Measurements from ENCODE around the gene NPB.

Gene NPB

DNA sequence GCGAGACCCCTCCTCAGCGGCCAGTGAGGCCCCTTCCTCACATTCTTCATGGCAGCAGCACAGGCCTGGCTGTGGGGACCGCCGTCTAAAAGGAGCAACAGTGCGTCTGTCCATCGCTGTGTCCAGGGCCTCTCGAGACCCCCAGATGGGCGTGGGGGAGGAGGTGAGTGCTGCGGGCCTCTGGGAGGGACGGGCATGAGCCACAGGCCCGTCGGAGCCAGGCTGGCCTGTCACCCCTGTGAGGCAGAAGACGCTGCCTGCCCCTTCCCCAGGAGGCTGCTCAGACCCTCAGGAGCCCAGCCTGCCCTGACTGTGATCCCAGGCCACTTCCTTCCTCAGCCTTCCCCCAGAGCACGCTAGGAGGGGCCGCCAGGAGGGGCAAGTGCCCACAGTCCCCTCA, 37.2 kb downstream of the NPB start:
- Histone ChIP-seq H3K4me3 (ENCODE audit: severe bottlenecking) (no peak overlapping the region), H3K27ac (ENCODE audit: poor library complexity, severe bottlenecking) (no peak overlapping the region), H3K9me3 (ENCODE audit: severe bottlenecking) (no peaks in the 10 kb centered on the region), H3K27me3 (ENCODE audit: insufficient read depth, poor library complexity, severe bottlenecking) (no peaks in the 10 kb centered on the region), H3K4me1 (ENCODE audit: insufficient read depth, poor library complexity, severe bottlenecking) (no peaks in the 10 kb centered on the region), H3K36me3 (ENCODE audit: low read depth) (peaks cover 15% of the 10 kb centered on the region)
- DNase-seq (ENCODE audit: low spot score), result no peak
- TF ChIP-seq, protein P1, sequence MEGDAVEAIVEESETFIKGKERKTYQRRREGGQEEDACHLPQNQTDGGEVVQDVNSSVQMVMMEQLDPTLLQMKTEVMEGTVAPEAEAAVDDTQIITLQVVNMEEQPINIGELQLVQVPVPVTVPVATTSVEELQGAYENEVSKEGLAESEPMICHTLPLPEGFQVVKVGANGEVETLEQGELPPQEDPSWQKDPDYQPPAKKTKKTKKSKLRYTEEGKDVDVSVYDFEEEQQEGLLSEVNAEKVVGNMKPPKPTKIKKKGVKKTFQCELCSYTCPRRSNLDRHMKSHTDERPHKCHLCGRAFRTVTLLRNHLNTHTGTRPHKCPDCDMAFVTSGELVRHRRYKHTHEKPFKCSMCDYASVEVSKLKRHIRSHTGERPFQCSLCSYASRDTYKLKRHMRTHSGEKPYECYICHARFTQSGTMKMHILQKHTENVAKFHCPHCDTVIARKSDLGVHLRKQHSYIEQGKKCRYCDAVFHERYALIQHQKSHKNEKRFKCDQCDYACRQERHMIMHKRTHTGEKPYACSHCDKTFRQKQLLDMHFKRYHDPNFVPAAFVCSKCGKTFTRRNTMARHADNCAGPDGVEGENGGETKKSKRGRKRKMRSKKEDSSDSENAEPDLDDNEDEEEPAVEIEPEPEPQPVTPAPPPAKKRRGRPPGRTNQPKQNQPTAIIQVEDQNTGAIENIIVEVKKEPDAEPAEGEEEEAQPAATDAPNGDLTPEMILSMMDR (IDR thresholded peaks at IDR 0.05; ENCODE audit: poor library complexity, severe bottlenecking), result no peak
- ATAC-seq (ENCODE audit: low read depth), result no peak

DNA sequence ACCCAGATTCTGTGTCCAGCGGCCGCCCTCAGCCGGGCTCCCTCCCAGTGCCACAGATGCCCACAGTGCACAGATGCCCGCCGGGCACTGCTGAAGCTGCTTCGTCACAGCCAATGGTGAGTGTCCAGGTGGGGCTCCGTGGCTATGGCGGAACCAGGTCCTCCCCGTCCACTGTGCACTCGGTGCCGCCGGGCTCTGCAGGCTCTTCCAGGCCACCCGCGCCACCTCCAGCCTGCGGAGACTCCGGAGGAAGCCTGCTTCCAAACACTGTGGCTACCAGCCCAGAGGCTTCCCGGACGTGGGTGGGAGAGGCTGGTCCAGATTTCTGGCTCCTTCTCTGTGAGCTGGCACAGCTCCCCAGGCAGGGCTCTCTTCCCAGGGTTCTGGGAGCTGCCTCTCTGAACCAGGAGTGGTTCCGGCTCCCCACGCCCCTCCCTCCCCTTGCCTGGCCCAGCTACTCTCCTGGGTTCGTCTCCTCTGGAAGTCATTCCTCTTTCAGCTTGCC, 37.9 kb downstream of the NPB start:
- no peaks in the 10 kb centered on the region for H3K4me1 ChIP-seq (ENCODE audit: insufficient read depth, poor library complexity, severe bottlenecking)
- no peaks in the 10 kb centered on the region for H3K27me3 ChIP-seq (ENCODE audit: insufficient read depth, poor library complexity, severe bottlenecking)
- H3K4me3 ChIP-seq (ENCODE audit: severe bottlenecking), result no peak overlapping the region
- TF ChIP-seq, protein P1 (IDR thresholded peaks at IDR 0.05; ENCODE audit: poor library complexity, severe bottlenecking), result no peak
- H3K27ac ChIP-seq (ENCODE audit: poor library complexity, severe bottlenecking), result no peak overlapping the region
- DNase-seq (ENCODE audit: low spot score) (no peak), ATAC-seq (ENCODE audit: low read depth) (no peak)
- no peaks in the 10 kb centered on the region for H3K9me3 ChIP-seq (ENCODE audit: severe bottlenecking)
- H3K36me3 ChIP-seq (ENCODE audit: low read depth), result peaks cover 9% of the 10 kb centered on the region

DNA sequence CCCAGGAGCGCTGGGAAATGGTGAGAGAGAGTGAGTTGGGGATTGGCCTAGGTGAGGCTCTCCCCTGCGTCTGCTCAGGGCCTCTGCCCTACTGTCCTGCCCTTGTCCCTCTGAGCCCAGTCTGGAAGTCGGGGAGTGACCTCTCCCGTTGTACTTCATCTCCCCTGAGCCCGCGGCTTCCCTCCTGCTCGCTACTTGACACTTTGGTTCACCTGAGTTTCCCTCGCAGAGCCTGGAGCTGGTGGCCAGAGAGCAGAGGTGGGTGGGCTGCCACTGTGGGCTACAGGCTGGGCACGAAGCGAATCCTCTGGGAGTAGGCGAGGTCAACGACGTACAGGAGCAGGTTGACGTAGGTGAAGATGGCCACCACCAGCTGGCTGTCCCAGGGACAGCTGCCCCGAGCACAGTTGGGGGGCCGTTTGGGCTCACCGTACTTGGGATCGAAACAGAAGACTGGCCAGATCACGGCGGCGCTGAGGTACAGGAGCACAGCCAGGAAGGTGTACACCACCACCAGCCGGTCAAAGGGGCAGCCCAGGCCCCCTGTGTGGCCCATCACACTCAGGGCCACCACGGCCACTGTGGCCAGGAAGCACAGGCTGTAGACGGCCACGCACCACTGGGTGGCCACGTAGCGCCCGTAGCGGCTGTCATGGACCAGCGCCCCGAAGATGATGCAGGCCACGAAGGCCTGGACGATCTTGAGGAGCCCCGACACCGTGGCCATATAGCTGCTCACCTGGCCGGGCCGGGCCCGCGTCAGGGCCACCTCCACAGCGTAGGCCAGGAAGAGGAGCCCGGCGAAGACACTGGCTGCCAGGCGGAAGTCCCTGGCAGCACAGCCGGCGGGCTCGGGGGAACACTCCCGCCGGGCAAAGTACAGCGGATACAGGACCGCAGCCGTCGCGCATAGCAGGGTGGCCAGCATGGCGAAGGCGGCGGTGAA, 38.8 kb downstream of the NPB start:
- DNase-seq (ENCODE audit: low spot score) (peak; percentile 70), ATAC-seq (ENCODE audit: low read depth) (no peak)
- H3K4me1 ChIP-seq (ENCODE audit: insufficient read depth, poor library complexity, severe bottlenecking), result no peaks in the 10 kb centered on the region
- no peaks in the 10 kb centered on the region for H3K9me3 ChIP-seq (ENCODE audit: severe bottlenecking)
- no peak overlapping the region for H3K27ac ChIP-seq (ENCODE audit: poor library complexity, severe bottlenecking)
- peaks cover 1% of the 10 kb centered on the region for H3K36me3 ChIP-seq (ENCODE audit: low read depth)
- TF ChIP-seq, protein P1 (IDR thresholded peaks at IDR 0.05; ENCODE audit: poor library complexity, severe bottlenecking), result no peak
- no peaks in the 10 kb centered on the region for H3K27me3 ChIP-seq (ENCODE audit: insufficient read depth, poor library complexity, severe bottlenecking)
- H3K4me3 ChIP-seq (ENCODE audit: severe bottlenecking), result no peak overlapping the region

DNA sequence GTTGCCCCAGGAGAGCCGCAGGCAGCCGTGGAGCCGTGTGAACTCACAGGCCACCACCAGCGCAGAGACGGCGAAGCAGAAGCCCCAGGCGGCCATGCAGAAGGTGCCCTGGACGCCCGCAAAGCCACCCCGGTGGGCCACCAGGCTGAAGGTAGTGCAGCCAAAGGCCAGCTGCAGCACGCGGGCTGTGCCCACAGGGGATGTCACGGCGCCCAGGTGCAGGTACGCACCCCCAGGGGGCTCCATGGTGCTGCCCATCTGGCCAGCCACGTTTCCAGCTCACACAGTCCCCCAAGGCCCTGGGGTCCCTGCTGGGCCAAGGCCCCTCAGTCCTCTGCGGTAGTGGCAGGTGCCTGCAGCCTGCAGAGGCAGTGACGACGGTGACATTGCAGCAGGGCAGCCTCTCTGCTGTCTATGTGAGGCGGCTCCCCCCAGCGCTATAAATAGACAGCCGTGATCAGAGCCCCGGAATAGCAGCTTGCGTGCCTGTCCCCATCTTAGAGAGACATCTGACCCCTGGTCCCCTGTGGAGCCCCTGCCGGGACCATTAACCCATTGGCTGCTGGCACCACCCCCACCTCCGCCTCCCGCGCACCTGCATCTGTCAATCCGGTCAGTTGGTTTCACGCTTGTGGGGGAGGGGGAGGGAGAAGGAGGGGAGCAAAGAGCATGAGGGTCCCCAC, 39.6 kb downstream of the NPB start:
- DNase-seq (ENCODE audit: low spot score), result peak; percentile 69
- no peak overlapping the region for H3K27ac ChIP-seq (ENCODE audit: poor library complexity, severe bottlenecking)

More for the DNA sequence above, 39.6 kb downstream of the NPB start:
- no peak for ATAC-seq (ENCODE audit: low read depth)
- no peaks in the 10 kb centered on the region for H3K27me3 ChIP-seq (ENCODE audit: insufficient read depth, poor library complexity, severe bottlenecking)
- H3K4me1 ChIP-seq (ENCODE audit: insufficient read depth, poor library complexity, severe bottlenecking), result no peaks in the 10 kb centered on the region
- no peaks in the 10 kb centered on the region for H3K9me3 ChIP-seq (ENCODE audit: severe bottlenecking)
- TF ChIP-seq, protein P1 (IDR thresholded peaks at IDR 0.05; ENCODE audit: poor library complexity, severe bottlenecking), result no peak
- H3K36me3 ChIP-seq (ENCODE audit: low read depth), result no peaks in the 10 kb centered on the region
- no peak overlapping the region for H3K4me3 ChIP-seq (ENCODE audit: severe bottlenecking)

Data from RWPE2 (cell line).